GM12872 (cell line): ENCODE data around the gene PAIP2.

Source experiments
- CTCF ChIP-seq: IDR thresholded peaks from 3 replicates; pipeline ENCODE4 v1.5.1; 2011; ENCODE audit warnings: low read depth, mild to moderate bottlenecking, low read length, moderate library complexity; ENCODE audit not compliant: insufficient read depth

The PAIP2 gene

GRCh38 chr5:139361835-139362429 is 20.3 kb downstream of the PAIP2 start:
- no peak for TF ChIP-seq CTCF

- TF ChIP-seq CTCF = no peak
These were observed 22.3 kb downstream of the PAIP2 start for GRCh38 chr5:139363937-139364336.

GRCh38 chr5:139364466-139364865 is 22.8 kb downstream of the PAIP2 start:
- TF ChIP-seq CTCF = no peak

GRCh38 chr5:139368613-139369012 is 27.0 kb downstream of the PAIP2 start:
- TF ChIP-seq CTCF = no peak

GRCh38 chr5:139369181-139369580 is 27.5 kb downstream of the PAIP2 start:
- TF ChIP-seq CTCF = no peak

GRCh38 chr5:139371482-139372435 is 30.1 kb downstream of the PAIP2 start:
- no peak for TF ChIP-seq CTCF

- no peak for TF ChIP-seq CTCF
These were observed 33.3 kb downstream of the PAIP2 start for GRCh38 chr5:139374909-139375308.
